HG03025 (cell line): ENCODE data around the gene F10.

Source experiments
- ATAC-seq: cut with Tn5 transposase; IDR thresholded peaks from one replicate; pipeline ENCODE4 v1.9.1; 2021; ENCODE audit warnings: mild to moderate bottlenecking, moderate library complexity; ENCODE audit not compliant: unreplicated experiment, low FRiP score

F10 gene

GRCh38 chr13:113086031-113086750 lies 36.4 kb upstream of the F10 start:
- no peak for ATAC-seq

GRCh38 chr13:113086991-113087922 lies 35.3 kb upstream of the F10 start:
- no peak for ATAC-seq

GRCh38 chr13:113087923-113088690 lies 34.5 kb upstream of the F10 start:
- no peak for ATAC-seq

GRCh38 chr13:113088691-113089020 lies 33.9 kb upstream of the F10 start:
- ATAC-seq: no peak

GRCh38 chr13:113089693-113090414 lies 32.7 kb upstream of the F10 start:
- no peak for ATAC-seq

- no peak for ATAC-seq
These were observed 32.2 kb upstream of the F10 start for GRCh38 chr13:113090415-113090770.

- no peak for ATAC-seq
These were observed 31.8 kb upstream of the F10 start for GRCh38 chr13:113090806-113091205.

GRCh38 chr13:113091211-113091771 lies 31.3 kb upstream of the F10 start:
- ATAC-seq: no peak

- ATAC-seq: no peak
These were observed 30.5 kb upstream of the F10 start for GRCh38 chr13:113091891-113092775.

GRCh38 chr13:113092776-113093579 lies 29.6 kb upstream of the F10 start:
- ATAC-seq: no peak

GRCh38 chr13:113093580-113094409 lies 28.8 kb upstream of the F10 start:
- no peak for ATAC-seq

GRCh38 chr13:113094410-113094800 lies 28.2 kb upstream of the F10 start:
- no peak for ATAC-seq

GRCh38 chr13:113095146-113096051 lies 27.2 kb upstream of the F10 start:
- ATAC-seq: no peak

- no peak for ATAC-seq
These were observed 26.4 kb upstream of the F10 start for GRCh38 chr13:113096052-113096744.

GRCh38 chr13:113096745-113097305 lies 25.8 kb upstream of the F10 start:
- no peak for ATAC-seq

- ATAC-seq: no peak
These were observed 24.9 kb upstream of the F10 start for GRCh38 chr13:113097651-113098050.
